K562 (cell line): ENCODE data around the gene SSTR5. TPM values are rescaled to one million over a fixed set of nuclear protein-coding genes. Genes with fewer than 3 reads are reported as not detected.

Experiments
- CXXC5 ChIP-seq: fragments of 250-450 bp; sonication (Bioruptor Pico); IDR thresholded peaks from 2 replicates; pipeline ENCODE4 v1.8.0; 2022; ENCODE audit warnings: inconsistent platforms, mild to moderate bottlenecking, moderate library complexity
- MNT ChIP-seq, 2 experiments: fragments of 450-650 bp; conservative IDR thresholded peaks; 2 replicates each; pipeline ENCODE4 v1.6.1; 2017; ENCODE audit warnings: mild to moderate bottlenecking in 2 of 2, moderate library complexity in 2 of 2
- POLR3A ChIP-seq: IDR thresholded peaks from 2 replicates; pipeline ENCODE4 v1.6.1; 2011; ENCODE audit warnings: borderline replicate concordance, mild to moderate bottlenecking, moderate library complexity; ENCODE audit not compliant: insufficient read length, insufficient read depth; ENCODE audit errors: extremely low read depth
- RUNX1 ChIP-seq: sonication (generic); IDR thresholded peaks from 2 replicates; pipeline ENCODE4 v1.6.1; 2016; ENCODE audit warnings: antibody characterized with exemption, low read depth
- SMAD1 ChIP-seq: fragments of 150-350 bp; IDR thresholded peaks from 2 replicates; pipeline ENCODE4 v1.6.1; 2014; ENCODE audit warnings: low read length, low read depth; ENCODE audit not compliant: partially characterized antibody
- SNRNP70 ChIP-seq: fragments of 200-400 bp; formaldehyde crosslinking; optimal IDR thresholded peaks from 2 replicates; pipeline ENCODE3; 2017; ENCODE audit warnings: low read depth, low read length
- ZBTB11 ChIP-seq, 3 experiments: fragments of 200-800 bp in 1 of 3; fragments of 250-450 bp in 1 of 3; fragments of 450-650 bp in 1 of 3; sonication (Bioruptor Pico) in 1 of 3; sonication (Bioruptor generic) in 1 of 3; formaldehyde crosslinking in 1 of 3; IDR thresholded peaks; 2 replicates each; pipeline versions ENCODE4 v1.6.1 to v1.8.0; 2016 to 2022; ENCODE audit warnings: mild to moderate bottlenecking in 2 of 3, missing genetic modification characterization in 2 of 3, missing compliant biosample characterization in 1 of 3, moderate library complexity in 1 of 3
- ZFP30 ChIP-seq: fragments of 250-450 bp; sonication (Bioruptor Pico); IDR thresholded peaks from 2 replicates; pipeline ENCODE4 v1.8.0; 2022; ENCODE audit warnings: moderate library complexity, mild to moderate bottlenecking, inconsistent platforms, borderline replicate concordance
- ZNF444 ChIP-seq: fragments of 250-450 bp; sonication (Bioruptor Pico); IDR thresholded peaks from 2 replicates; pipeline ENCODE4 v1.4.0; 2020; ENCODE audit warnings: mild to moderate bottlenecking, moderate library complexity
- ZNF512 ChIP-seq: IDR thresholded peaks from 2 replicates; pipeline ENCODE4 v1.6.1; 2016; ENCODE audit warnings: missing genetic modification characterization, missing compliant biosample characterization
- polyA plus RNA-seq, 8 experiments: library from polyadenylated mRNA; depleted of rRNA in 4 of 8; stranded (reverse) in 5 of 8; unstranded in 3 of 8; fragments of >200 nt; fragmentation: Nextera tagmentation in 2 of 8; fragmentation: Illumina TruSeq in 1 of 8; extraction: Ambion mirVana in 2 of 8; extraction: Trizol in 1 of 8; gene quantifications; 2 replicates each; pipeline versions ENCODE4 v1.2.1 to v1.2.3, GENCODE V29; 2011 to 2014; ENCODE audit warnings: inconsistent platforms in 1 of 8, missing spikeins in 1 of 8
- total RNA-seq, 7 experiments: library from RNA; depleted of rRNA in 6 of 7; stranded (reverse); fragments of >200 nt in 6 of 7; fragmentation: Illumina TruSeq in 2 of 7; extraction: Trizol in 2 of 7; gene quantifications; 2 replicates each; pipeline versions ENCODE4 v1.2.1 to v1.2.3, GENCODE V29; 2011 to 2021; ENCODE audit warnings: low replicate concordance in 1 of 7

Gene SSTR5
- total and polyA plus RNA-seq, 9 of the 15 experiments (the other 6 are each of a cell fraction or from before 2014, with no cell fraction given): not detected

GRCh38 chr16:1048442-1049112 is 24.0 kb upstream of the SSTR5 start (continued):
- TF ChIP-seq ZBTB11 (CRISPR knock-in tag; IDR thresholded peaks at IDR 0.05) (no peak), ZNF444 (CRISPR knock-in tag) (no peak), RUNX1 (no peak), SNRNP70 (no peak), MNT (conservative IDR thresholded peaks at IDR 0.05) (0 out of 4 replicates have a peak, but pooled peaks of 1 of the 2 experiments have one; percentile 35), SMAD1 (no peak), CXXC5 (CRISPR knock-in tag) (no peak), ZNF512 (tag) (no peak), ZFP30 (CRISPR knock-in tag) (no peak), POLR3A (no peak)
